GM18520 (cell line): ENCODE results near the gene BABAM2.

ENCODE experiments used
- ATAC-seq: cut with Tn5 transposase; IDR thresholded peaks from one replicate; pipeline ENCODE4 v1.9.1; 2021; ENCODE audit not compliant: unreplicated experiment

Gene BABAM2

DNA sequence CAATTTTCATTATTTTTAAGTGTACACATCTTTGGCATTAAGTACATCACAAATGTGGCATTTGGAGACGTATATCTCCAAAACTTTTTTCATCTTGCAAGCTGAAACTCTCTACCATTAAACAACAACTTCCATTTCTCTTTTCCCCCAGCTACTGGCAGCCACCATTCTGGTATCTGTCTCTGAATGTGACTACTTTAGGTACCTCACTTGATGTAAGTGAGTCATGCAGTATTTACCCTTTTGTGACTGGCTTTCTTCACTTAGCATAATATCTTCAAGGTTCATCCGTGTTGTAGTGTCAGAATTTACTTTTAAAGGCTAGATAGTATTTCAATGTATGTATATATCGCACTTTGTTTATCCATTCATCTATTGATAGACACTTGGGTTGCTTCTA is 17.0 kb downstream of the BABAM2 start:
- ATAC-seq = no peak

DNA sequence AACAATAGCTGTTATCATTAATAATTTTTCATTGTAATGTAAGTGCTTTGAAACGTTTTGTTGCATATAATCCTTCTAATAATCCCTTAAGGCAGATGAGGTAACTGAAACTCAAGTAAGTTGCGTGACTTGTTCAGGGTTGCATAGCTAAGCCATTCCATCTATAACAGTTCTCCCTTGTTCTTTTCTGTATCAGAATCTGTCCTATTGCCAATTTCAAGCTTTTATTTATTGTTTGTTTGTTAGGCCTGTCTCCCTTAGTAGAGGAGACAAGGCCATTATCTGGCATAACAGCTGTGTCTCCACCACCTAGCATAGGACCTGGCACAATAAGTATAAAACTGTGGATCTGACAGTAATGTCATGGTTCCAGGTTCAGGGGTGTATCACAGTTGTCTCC is 19.4 kb downstream of the BABAM2 start:
- no peak for ATAC-seq

DNA sequence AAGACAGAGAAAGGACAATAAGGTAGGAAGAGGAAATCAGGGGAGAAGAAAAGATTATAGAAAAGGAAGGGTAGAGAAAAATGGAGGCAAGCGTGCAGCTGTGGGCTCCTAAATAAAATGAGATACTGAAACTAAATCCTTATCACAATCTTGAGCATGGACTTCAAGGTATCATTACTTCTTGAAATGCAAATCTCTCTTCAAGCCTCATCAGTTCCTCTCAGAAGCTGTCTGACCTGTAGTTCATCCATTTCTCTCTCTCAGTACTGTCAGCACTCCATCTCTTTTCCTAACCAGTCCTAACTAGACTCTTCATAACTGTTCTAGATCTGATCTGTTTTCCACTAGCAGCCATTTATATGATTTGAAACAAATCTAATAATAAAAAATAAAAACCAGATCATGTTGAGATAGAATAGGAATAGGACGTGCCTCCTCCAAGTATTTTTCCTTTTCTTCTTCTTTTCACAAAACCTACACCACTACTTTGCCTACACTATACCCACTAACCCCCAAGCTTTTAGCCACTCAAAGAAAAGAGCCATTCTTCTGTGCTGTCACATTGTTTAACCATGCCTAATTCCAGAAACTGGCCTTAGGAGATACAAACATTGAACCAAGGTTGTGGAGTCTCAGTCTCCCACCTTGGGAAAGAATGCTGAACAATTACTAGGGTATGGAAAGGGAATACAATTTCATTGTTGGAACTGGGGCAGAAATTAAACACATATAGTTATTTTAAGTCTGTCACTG is 21.1 kb downstream of the BABAM2 start:
- ATAC-seq = no peak

DNA sequence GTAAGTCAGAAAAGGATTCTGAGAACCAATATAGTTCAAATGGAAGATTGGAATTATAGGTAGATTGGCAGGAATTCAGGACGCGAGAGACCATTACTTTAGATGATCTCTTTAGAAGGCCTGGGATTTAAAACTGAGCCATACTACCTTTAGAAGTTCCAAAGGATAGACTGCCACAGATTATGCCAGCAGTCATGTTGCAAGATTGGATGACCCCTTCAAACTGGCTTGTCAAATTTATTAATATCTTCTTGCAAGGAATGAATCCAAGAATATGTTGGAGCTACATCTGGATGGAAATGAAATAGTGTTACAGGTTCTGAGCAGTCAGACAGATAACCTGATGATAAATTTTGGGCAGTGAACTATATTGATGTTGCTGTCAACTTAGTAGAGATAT is 22.0 kb downstream of the BABAM2 start:
- no peak for ATAC-seq

DNA sequence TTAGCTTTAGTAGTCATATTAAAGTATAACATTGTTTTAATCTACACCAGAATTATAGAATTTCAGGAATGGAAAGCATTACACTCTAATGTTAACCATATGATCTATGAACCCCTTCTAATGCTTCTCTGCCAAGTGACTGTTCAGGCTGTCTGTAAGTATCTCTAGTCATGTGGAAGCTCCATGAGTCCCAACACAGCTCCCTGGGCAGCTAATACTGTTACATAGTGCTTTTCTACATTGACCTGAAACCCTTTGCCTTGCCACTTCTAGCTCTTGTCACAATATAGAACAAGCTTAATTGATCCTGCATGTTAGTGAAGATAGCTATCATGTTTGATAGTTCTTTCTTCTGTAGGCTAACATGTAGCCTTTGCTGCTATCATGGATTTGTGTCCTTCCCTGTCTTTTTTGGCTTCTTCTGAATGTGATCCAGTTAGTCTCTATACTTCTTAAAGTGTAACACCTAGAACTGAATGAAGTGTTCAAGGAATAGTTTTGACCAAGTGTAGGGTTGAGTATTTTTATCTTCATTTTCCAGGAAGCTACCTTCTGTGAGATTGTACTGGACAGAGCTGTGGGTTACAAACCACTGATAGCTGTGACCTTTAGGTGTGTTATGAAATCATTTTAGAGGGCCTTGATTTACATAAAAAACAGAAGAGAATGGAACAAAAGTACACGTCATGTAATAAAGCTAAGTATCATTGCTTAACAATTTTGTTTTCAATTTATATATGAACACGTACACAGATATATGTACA is 23.7 kb downstream of the BABAM2 start:
- no peak for ATAC-seq

DNA sequence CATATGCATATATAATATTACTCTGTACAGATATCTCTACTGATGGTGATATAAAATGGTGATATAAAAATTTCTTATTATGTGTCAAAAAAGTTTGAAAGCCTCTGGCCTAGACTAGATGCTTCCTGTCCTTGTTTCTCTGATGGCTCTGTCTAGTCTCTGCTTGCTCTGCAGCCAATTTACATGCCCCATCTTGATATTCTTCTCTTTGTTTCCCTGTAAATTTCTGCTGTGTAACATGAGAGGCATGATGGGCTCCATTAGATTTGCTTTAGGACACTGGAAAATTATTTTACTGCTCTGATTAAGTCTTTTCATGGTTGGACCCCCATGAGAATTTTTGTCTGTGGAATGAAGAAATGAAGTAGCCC is 24.3 kb downstream of the BABAM2 start:
- no peak for ATAC-seq

DNA sequence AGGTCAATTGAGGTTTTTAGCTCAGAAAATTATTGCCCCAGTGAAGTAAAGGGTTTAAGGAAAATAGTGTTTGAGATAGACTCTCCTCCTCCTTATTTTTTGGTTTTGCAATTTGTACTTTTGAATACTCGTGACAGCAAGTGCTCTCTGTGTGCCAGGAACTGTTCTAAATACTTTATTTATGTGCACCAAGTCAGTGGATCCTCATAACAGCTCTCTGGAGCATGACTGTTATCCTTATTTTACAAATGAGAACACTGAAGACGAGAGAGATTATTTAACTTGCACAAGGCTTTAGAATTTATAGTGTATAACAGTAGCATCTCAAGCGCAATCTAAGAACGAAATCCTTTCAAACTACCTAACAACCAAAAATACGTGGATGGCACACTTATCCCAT is 24.7 kb downstream of the BABAM2 start:
- no peak for ATAC-seq

DNA sequence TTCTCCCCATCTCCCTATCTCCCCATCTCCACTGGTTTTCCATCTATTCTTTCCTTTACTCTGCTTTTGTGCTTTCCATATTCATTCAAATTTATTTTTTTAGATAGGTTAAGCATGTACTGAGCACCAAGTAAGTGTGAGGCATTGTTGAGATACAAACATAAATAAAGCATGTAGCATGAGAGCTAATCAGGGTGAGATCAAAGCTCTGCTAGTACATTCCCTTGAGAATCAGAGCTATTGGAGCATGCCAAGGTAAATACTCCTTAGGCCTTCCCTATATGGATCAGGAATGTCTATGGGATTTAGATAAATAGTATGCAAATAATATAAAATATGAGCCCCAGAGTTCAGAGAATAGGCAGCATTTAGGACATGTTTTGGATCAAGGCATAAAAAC is 25.3 kb downstream of the BABAM2 start:
- ATAC-seq = no peak

DNA sequence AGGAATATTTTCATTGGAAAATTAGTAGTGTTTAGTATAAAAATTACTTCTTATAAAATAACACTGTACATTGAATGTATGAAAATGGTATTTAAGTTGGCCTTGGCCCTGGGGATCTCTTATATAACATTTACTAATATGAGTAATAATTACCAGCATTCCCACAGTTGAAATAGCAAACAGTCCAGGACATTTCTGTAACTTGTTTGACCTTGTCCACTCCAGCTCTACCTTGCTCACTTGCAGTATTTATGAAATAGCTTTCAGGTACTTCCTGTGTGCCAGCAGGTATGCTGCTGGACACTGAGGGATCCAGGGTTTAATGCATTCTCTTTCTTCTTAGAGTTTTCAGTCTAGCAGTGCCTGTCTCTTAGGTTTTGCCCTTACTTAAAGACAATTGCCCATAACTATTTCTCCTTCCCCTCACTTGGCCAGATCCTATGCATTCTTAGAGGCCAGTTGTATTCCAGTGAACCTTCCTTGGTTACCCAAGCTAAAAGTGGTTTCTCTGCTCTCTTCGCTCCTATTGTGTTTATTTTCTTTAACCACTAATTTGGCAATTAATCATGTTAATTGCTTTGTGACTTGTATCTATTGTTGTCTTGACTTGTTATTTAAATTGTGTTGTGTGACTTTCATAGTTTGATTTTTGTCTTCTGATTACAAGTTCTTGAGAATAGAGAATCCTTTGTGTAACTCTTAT is 25.9 kb downstream of the BABAM2 start:
- ATAC-seq = no peak

DNA sequence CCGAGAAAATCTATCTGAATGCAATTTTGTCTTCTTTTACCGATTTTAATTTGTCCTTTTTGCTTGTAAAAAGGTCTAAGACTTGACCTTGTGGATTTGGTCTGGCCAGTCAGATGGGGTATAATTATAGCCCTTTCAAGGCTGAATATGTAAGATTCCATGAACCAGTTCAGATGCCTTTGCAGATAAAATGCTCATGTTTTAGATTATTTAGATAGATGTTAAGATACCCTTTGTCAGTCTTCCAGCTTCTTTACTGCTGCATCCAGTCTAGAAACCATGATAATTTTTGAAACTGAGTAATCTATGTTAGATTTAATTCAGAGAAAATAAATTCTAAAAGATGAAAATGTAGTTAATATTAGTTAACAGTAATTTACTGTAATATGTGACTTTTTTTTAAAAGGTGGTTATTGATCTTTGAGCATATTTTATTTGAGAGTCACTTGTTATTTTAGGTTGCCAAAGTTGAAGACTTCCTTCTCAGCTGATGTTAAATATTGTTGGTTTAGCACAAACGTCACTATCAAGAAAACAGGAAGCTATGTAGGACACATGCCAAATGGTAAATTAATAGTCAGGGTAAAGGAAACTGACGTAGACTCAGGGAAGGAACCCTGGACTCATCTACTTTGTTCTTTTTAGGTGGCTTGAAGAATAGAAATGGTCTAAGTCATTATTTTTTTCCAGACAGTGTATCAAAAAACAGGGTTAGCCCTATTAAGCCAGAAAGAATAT is 29.8 kb downstream of the BABAM2 start:
- no peak for ATAC-seq

DNA sequence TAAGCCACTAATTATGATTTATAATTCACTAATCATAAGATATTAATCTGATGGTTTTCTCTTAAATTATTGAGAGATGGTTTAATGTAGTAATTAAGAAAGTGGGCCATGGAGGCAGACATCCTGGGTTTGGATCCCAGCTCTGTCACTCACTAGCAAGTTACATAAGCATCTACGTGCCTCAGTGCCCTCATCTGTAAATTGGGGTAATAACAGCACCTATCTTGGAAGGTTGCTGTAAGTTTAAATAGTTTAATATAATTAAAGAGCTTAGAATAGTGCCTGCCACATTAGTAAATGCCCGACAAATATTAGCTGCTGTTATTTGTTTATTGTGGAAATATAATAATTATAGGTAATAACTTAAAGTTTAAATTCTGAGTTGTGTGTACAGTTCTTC is 30.9 kb downstream of the BABAM2 start:
- ATAC-seq = no peak

DNA sequence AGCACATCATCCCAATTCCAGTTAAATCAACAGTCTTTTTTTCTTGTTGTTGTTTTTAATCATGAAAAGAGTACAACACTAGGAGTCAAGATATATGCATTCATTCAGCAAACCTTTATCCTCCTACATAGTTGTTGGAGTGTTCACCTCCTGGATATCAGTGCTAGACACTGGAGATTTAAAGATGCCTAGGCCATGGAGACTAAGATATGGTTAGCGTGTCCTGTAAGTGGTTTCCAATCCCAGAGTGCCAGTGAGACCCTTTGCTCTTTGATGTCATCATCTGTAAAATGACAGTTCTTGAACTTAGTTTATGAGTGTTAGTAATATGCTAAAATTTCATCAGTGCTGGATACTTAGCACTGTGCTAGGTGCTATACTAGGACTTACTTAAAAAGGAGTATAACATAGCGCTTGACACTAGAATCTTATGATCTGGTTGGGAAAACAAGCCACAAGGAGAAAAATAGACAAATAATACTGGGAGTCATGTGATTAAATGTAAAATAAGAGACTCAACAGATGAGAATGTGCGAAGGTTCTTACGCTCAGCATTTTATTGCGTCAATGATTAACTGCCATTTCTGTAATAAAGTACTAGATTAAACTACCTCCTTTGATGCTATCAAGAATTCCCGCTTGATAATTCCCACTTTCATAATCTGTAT is 31.5 kb downstream of the BABAM2 start:
- ATAC-seq = no peak

DNA sequence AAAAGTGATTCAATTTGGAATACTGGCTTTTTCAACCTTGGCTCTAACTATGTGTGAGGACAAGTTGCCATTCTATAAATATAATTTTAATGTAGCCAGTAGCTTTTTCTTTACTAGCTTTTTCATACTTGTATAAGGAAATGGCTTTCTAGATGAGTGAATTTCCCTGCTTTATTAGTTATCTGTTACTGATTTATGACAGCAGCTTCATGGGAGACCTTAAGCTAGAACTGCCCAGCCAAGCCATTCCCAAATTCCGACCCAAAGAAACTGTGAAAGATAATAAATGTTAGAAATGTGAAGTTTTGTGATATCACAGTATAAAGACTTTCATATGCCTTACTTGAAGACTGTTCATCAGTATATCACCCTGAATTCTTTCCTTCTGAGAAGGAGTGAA is 32.3 kb downstream of the BABAM2 start:
- ATAC-seq = no peak

DNA sequence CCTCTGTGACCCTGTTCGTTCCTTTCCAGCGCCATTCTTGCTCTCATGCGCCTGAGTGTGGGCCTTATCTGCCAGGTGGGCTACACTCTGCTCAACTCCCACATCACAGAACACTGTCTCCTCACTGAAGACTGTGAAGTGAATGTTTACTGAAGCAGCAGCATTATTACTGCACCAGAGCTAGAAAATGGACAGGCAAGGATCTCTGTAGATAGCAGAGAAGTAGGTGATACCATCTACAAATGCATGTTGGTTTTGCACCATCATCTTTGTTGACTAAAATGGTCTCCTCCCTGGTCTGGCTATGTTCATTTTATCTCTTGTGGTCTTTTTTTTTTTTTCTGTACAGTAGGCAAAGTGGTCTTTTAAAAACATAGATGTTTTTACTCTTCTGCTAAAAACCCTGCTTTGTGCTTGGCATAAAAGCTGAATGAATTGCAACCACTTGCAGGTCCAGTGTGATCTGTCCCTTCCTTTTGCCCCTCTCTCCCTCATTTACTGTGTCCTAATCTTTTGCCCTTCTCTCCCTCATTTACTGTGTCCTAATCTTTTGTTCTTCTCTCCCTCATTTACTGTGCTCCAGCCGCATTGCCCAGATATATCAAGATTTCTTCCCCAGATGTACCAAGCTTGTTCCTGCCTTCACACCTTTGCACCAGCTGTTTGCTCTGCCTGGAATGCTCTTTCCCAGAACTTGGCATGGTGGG is 35.4 kb downstream of the BABAM2 start:
- ATAC-seq = no peak

DNA sequence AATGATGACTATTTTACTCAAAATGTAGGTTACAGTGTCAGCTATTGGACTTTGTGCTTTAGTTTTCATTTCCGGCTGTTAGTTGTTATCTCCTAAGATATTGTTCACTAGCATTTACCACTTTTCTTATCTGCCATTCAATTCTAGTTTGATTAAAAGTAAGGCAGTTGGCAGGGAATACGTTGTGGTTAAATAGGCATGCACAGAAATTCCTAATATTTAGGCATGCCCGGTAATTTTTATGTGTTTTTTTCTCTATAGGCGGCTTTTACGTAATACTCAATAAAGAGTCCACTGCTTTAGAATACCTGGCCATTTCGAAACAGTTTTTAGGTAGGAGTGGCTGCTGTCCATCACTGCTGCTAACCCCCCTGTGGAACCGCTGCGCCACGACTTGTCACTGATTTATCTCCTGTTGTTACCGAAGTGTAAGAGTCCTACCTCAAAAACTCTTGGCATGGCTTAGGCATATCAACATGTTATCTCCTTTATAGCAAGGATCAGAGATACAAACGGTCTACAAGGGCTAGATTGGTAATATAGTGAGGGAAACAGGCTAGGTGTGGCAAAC is 39.5 kb downstream of the BABAM2 start:
- no peak for ATAC-seq

DNA sequence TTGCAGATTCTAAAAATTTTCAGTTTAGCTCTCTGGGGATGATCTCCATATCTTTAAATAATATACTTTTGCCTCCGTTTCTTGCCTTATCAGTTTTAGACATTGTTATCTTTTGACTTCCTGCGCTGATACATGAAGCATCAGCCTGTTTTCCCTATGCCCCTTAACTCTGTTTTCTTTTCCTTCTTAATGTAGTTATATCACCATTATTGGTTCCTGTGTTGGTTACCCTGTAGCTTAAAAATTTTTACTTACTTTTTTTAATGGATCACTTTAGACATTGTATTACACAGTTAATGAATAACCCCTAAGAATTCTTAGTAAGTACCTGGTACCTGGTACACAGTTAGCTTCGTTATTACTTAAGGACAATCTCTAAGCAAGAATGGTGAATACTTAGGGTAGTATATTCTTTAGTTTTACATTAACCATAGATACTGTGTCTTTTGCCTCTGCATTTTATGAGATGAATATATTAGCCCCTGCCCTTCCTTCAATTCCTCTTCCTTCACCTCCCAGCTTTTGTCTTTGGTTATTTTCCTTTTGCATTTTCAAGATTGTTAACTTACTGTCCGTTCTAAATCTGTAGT is 40.9 kb downstream of the BABAM2 start:
- ATAC-seq = no peak

DNA sequence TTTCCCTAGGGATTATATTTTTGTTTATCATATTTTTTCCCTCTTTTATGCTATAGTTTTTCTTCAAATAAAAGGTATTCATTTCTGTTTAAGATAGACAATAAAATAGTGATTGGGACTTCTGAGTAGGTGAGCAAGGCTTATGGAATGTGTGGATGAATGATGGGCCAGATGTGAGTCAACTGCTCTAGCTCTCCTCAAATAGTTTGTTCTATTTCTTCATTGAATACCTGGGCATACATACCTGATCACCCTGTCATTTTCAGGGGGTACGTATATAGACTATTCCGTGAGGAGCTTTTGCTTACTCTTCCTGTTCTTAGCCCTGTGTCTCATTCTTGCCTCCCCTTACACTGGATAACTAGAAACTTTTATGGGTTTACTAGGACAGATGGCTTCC is 41.9 kb downstream of the BABAM2 start:
- ATAC-seq = no peak

DNA sequence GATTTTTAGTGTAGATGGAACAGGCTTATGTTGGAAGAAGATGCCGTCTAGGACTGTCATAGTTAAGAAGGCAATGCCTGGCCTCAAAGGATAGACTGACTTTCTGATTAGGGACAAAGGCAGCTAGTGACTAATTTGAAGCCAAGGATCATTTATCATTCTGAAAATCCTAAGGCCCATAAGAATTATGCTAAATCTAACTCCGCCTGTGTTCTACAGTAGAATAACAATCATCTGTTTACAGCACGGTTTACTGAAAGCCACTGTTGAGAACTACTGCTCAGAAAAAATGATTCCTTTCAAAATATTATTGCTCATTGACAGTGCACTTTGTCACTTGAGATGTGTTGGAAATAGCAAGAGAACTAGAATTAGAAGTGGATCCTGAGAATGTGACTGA is 44.5 kb downstream of the BABAM2 start:
- ATAC-seq = no peak

DNA sequence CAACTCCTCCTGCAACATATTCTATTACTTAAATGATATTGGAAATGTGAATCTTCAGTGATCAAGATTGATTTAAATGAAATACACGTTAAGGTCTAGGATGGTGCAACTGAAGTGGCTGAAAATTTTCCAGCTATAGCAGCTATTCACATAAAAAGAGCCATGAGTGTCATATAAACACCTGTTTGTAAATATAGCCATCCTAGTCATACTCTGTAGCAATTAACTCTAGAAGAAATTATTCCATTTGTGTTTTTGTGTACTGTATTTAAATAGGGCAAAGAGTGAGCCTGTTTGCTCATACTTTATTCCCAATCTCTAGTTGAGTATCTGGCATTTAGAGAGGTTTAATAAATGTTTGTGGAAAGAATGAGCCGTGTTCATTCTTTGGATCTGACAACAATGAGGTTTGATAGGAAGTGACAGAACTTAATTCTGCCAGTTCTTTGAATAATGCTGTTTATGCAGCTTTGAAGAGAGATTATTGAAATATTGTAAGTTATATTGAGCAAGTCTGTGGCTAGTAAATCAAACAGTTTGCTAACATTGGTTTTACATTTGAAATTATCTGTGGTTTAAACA is 49.7 kb downstream of the BABAM2 start:
- ATAC-seq = no peak
